HG03066 (cell line): Measurements from ENCODE around the gene CELF2.
"Not testable (repeated sequence)": the region's sequence is repeated elsewhere in the genome, so short reads cannot be mapped to it uniquely, and the experiment has no call there.

ENCODE experiments used
- ATAC-seq: cut with Tn5 transposase; IDR thresholded peaks from one replicate; pipeline ENCODE4 v1.9.1; 2021; ENCODE audit warnings: low read depth; ENCODE audit not compliant: unreplicated experiment

CELF2 gene

DNA sequence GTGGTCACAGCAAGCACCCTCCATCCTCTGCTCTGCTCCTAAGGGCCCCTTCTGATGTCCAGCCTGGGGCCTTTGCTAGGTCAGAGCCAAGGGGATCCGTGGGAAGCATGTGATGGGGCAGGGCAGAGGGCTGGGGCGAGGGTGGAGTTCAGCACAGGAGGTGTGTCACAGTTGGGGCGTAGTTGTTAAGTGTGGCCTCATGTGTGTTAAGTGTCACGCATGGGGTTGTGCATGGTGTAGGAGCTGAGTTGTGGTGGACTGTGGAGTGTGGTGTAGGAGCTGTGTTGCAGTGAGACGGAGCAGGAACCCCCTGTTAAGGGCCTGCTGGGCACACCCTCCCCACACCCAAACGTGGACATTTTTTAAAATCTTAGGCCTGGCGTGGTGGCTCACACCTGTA, 345.8 kb downstream of the CELF2 start:
- ATAC-seq: no peak

DNA sequence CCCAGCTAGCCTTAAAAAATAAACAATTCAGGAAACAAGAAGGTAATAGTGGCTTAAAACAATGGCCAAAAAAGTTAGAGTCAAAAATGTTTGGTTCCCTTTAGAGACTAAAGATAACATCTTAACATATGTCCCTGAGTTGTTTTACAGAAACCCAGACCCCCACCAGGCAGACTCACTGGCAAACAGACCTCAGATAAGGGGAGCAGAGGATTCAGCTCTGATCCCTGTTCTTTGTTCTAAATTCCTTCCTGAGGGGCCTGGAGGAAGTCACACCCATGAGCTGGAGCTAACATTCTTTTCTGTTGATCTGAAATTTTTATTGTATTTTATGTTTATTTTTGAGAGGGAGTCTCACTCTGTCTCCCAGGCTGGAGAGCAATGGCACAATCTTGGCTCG, 346.6 kb downstream of the CELF2 start:
- no peak for ATAC-seq

DNA sequence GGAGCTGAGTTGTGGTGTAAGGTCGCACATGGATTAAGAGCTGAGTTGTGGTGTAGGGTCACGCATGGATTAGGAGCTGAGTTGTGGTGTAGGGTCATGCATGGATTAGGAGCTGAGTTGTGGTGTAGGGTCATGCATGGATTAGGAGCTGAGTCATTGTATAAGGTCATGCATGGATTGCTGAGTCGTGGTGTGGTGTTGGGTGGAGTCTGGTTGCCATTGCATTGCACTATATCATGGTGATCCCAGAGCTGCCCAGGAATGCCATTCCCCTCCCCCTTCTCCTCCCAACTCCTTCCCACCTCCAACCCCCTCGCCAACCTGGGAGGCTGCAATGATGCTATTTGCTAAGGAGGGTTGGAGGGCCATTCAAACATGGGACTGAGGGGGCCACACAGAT, 349.2 kb downstream of the CELF2 start:
- not testable (repeated sequence) for ATAC-seq

DNA sequence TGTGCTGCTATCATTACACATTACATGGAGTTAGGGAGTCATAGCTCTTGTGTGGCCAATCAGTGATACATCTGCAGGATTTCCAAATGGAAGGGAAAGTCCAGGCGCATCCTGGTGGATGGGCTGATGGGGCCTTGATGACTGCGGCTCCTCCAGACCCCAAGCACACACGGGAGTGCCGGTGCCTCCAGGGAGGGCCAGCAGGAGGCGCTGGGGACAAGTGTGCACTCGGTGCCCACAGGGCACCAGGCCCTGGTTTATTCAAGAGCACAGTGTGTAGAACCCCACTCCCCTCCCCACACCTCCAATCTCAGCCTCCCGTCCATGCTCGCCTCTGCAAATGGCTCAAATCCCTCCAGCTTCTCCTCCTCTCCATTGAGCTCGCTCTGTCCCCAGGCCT, 349.8 kb downstream of the CELF2 start:
- no peak for ATAC-seq

DNA sequence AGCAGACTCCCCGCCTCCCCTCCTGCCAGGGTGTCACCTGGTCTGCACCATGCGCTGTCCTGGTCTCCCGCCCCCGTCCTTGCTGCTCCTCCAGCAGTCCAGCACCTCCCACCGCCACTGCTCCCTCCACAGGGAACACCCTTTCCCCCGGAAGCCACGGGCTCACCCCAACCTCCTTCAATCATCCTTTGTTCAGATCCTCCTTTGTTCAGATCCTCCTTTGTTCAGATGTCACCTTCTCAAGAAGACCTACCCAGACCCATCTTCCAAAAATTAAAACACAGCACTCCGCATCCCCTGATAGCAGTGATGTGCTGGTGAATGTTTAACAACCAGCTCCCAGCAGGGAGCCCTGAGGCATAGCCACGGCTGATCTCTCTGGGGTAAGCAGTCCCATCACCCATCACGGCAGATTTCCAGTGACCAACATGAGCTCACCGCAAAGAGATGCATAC, 356.1 kb downstream of the CELF2 start:
- ATAC-seq: no peak

DNA sequence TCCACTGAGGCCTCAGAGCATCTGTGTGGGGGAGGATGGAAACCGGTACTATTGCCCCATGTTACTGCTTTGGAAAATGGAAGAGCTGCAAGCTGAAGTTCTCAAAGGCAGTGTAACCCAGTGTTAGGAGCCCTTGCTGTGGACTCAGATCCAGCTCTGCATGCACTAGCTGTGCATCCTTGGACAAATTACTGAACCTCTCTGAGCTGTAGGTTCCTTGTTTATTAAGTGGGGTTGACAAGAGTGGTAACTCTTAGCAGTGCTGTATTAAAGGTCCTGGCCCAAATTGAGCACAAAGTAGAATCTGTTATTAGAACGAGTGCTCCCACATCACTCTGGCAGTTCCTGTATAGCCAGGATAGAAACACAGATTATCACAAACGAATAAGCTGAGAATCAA, 359.6 kb downstream of the CELF2 start:
- no peak for ATAC-seq

DNA sequence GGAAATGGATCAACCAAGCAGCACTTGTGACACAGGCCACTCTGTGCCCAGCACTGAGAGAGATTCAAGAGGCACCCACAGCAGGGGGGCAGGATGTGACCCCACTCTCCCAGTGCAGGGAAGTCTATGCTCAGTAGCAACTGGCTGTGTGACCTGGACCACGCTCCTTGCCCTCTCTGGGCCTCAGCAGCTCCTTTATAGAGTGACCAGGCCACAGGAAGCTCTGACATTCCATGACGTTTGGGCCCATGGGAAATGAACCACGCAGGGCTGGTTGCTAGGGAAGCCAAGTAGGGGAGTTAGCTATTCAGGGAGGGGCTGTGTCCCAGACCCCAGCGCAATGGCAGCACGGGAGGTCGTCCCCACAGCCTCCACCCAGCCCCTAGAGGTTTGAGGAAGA, 361.2 kb downstream of the CELF2 start:
- ATAC-seq: no peak

DNA sequence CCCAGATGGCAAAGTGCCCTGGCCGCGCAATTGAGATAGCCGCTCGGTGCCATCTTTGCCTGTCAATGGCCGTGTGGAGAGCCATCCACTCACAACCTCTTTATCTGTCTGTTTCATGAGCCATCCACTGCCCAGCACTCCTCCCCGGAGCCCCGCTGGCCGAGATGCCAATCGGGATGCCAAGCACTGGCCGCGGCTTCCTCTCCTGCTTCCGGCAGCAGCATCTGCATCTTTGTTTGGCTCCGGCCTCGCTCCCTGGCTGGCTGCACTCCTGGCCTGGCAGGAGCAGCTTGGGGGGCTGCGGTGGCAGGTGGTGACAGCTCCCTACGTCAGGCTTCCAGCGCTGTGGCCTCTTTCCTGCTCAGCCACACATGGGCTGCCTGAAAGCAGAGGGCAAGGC, 362.1 kb downstream of the CELF2 start:
- no peak for ATAC-seq

DNA sequence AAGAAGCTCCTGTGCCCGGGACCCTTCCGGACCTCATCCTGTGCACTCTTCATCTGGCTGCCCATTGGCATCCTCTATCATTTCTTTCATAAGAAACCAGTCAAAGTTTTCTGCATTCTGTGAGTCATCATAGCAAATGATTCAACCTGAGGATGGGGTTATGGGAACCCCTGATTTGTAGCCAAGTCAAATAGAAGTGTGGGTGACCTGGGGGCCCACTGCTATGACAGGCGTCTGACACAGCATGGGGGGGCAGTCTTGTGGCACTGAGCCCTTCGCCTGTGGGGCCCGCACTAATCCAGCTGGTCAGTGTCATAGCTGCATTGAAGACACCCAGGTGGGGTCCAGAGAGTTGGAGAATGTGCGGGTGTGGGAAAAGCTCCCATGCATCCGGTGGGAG, 363.4 kb downstream of the CELF2 start:
- no peak for ATAC-seq

DNA sequence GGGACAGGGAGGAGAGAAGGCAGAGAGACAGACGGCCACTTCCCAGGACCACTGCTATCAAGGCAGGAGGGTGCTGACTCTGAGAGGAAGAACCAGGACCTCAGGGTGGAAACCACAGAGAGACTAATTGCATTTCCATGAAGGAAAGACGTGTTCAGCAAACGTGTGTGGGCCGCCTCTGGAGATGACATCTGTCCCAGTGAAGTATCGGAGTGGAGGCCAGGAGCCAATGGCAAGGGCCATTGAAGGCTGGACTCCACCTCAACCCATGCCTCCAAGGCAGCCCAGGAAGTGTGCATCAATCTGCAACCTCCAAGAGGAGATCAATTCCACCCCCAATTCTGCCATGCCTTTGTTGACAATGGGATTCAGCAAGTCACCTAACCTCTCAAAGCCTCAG, 363.8 kb downstream of the CELF2 start:
- ATAC-seq: no peak

DNA sequence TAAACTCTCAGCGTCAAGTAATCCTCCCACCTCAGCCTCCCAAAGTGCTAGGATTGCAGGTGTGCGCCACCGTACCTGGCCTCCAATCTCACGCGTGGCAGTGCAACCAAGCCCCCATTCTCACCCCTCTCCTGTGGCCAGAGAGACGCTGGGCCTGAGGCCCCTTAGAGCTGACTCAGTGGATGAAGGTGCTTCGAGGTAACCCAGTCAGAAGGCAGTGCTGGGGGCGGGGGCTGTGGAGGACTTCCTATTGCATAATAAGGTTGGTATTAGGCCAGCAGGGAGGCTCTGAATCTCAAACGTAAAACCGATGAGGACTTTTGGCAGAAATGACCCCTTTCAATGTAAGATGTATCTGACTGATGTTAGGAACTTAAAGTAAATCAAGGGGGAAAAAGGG, 364.5 kb downstream of the CELF2 start:
- no peak for ATAC-seq

DNA sequence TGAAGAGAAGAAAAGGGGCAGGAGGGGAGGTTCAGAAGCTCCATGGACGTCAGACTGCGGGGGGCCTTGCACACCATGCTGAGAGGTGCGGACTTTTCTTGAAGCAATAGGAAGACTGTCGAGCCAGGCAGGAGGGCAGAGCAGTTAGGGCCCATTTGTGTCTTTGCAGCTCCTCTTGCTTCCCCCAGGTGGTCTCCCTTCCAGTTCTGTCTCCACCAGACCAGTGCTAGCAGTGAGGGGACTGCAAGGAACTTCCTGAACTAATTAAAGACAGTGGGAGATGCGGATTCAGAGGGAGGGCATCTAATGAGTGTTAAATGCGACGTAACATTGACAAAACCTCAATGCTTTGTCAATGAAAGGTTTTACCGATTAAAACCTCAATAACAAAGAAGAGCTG, 368.4 kb downstream of the CELF2 start:
- no peak for ATAC-seq
